Measurements from ENCODE around the gene POLR2H. TPM values are rescaled to one million over a fixed set of nuclear protein-coding genes. Genes with fewer than 3 reads are reported as not detected.

The POLR2H gene
- total and polyA plus RNA-seq, 10 of the 15 experiments (the other 5 are each of a cell fraction or from before 2014, with no cell fraction given): 74.2 to 357 (median 143) TPM

- no TSS peak for BruUV-seq (replicated peaks)
- RAD21 ChIA-PET (ENCODE audit: unreplicated experiment): interaction anchor here (1.2 to 2.6 kb wide), 2 partner anchors 19 to 161 kb away, joined by 9 to 11 read pairs; no protein-coding TSS in a partner anchor
- no peak for DNase-seq (ENCODE audit: low read depth, low spot score)
- TF ChIP-seq FOXM1 (IDR thresholded peaks at IDR 0.05; ENCODE audit: low read depth, low read length) (no peak), BHLHE40 (IDR thresholded peaks at IDR 0.05; ENCODE audit: borderline replicate concordance in 1 of 2, low read depth in 2 of 2, low read length in 1 of 2) (no peak), RCOR1 (conservative IDR thresholded peaks at IDR 0.05; ENCODE audit: low read depth, low read length) (no peak), CHD2 (IDR thresholded peaks at IDR 0.05; ENCODE audit: borderline replicate concordance, low read depth, low read length) (no peak), BACH1 (IDR thresholded peaks at IDR 0.05; ENCODE audit: borderline replicate concordance) (no peak), IKZF2 (IDR thresholded peaks at IDR 0.05) (no peak), ZBTB4 (CRISPR knock-in tag; IDR thresholded peaks at IDR 0.05) (no peak), DPF2 (IDR thresholded peaks at IDR 0.05) (no peak), HDGF (IDR thresholded peaks at IDR 0.05) (no peak), NKRF (conservative IDR thresholded peaks at IDR 0.05) (no peak), ZNF592 (IDR thresholded peaks at IDR 0.05) (no peak), PAX5 (IDR thresholded peaks at IDR 0.05; ENCODE audit: borderline replicate concordance, low read depth, low read length) (no peak), ATF3 (IDR thresholded peaks at IDR 0.05; ENCODE audit: borderline replicate concordance, extremely low read depth, low read depth, low read length) (no peak)
These were observed 8.5 kb upstream of the POLR2H start for GRCh38 chr3:184352897-184353545.

More at GRCh38 chr3:184352897-184353545, 8.5 kb upstream of the POLR2H start:
- Histone ChIP-seq H3K4me2 (ENCODE audit: control insufficient read depth, insufficient read depth) (no peak overlapping the region), H3K27ac (ENCODE audit: control insufficient read depth, insufficient read depth) (no peak overlapping the region), H3K9ac (ENCODE audit: control insufficient read depth, insufficient read depth, low read length) (no peak overlapping the region), H2AFZ (ENCODE audit: control insufficient read depth, low read depth, low read length) (no peak overlapping the region), H3K9me3 (replicated peaks; ENCODE audit: control insufficient read depth, insufficient read depth, low read length) (no peaks in the 10 kb centered on the region), H3K4me1 (ENCODE audit: control insufficient read depth, insufficient read depth, low read length) (no peaks in the 10 kb centered on the region), H4K20me1 (ENCODE audit: control insufficient read depth, insufficient read depth) (no peaks in the 10 kb centered on the region), H3K27me3 (replicated peaks in 1 of 2; ENCODE audit: control insufficient read depth in 2 of 2, insufficient read depth in 2 of 2, low read length in 1 of 2) (no peaks in the 10 kb centered on the region), H3K36me3 (ENCODE audit: control insufficient read depth in 2 of 2, insufficient read depth in 2 of 2, low read length in 1 of 2) (no peaks in the 10 kb centered on the region), H3K4me3 (no peak overlapping the region), H3K79me2 (ENCODE audit: control insufficient read depth, insufficient read depth, low read length) (no peaks in the 10 kb centered on the region)
- ChIA-PET CTCF (interaction anchor here (0.5 to 3.7 kb wide), 13 partner anchors 8 to 872 kb away, joined by 3 to 26 read pairs (median 3); no protein-coding TSS in a partner anchor), POLR2A (no interaction called here), SMC1A (ENCODE audit: uncharacterized antibody, unreplicated experiment) (no interaction called here)
- 61% methylated on average over 11 of the region's 11 CpGs for WGBS (ENCODE audit: insufficient coverage, insufficient replicate concordance, low lambda C conversion rate, missing lambda C conversion rate)
- no peak for FAIRE-seq
- intact Hi-C loops (cut with micrococcal nuclease; ENCODE audit: unreplicated experiment) (no loop called here), in situ Hi-C loops (cut with MboI) (no loop called here)
- ATAC-seq: no peak

Data from GM12878 (cell line).